GM23338 (cell line): Measurements from ENCODE around the gene RAB11A.

Experiments used
- CREB1 ChIP-seq: fragments of 250-450 bp; sonication (Bioruptor Pico); IDR thresholded peaks from 2 replicates; pipeline ENCODE4 v1.5.0; 2020; ENCODE audit warnings: low read depth, mild to moderate bottlenecking, moderate library complexity
- ETS1 ChIP-seq: IDR thresholded peaks from 2 replicates; pipeline ENCODE4 v1.6.1; 2016; ENCODE audit warnings: antibody characterized with exemption
- EZH2 ChIP-seq: fragments of 200-600 bp; sonication (generic); IDR thresholded peaks from one replicate; pipeline ENCODE4 v1.8.0; 2017; ENCODE audit warnings: antibody characterized with exemption, mild to moderate bottlenecking, low read depth; ENCODE audit not compliant: unreplicated experiment
- EZH2phosphoT487 ChIP-seq: fragments of 200-600 bp; sonication (generic); IDR thresholded peaks from one replicate; pipeline ENCODE4 v1.8.1; 2018; ENCODE audit warnings: antibody characterized with exemption; ENCODE audit not compliant: unreplicated experiment
- JUNB ChIP-seq: IDR thresholded peaks from one replicate; pipeline ENCODE4 v1.6.1; 2016; ENCODE audit warnings: antibody characterized with exemption; ENCODE audit not compliant: unreplicated experiment
- POLR2AphosphoS5 ChIP-seq: IDR thresholded peaks from 2 replicates; pipeline ENCODE4 v1.6.1; 2016; ENCODE audit warnings: antibody characterized with exemption, low read depth
- STAT1 ChIP-seq: IDR thresholded peaks from one replicate; pipeline ENCODE4 v1.6.1; 2016; ENCODE audit warnings: antibody characterized with exemption; ENCODE audit not compliant: unreplicated experiment
- ZNF331 ChIP-seq: fragments of 250-450 bp; sonication (Bioruptor Pico); IDR thresholded peaks from 2 replicates; pipeline ENCODE4 v1.5.0; 2020; ENCODE audit warnings: low read depth, mild to moderate bottlenecking, moderate library complexity
- ZNF462 ChIP-seq: fragments of 250-450 bp; sonication (Bioruptor Pico); IDR thresholded peaks from 2 replicates; pipeline ENCODE4 v1.5.0; 2020; ENCODE audit warnings: mild to moderate bottlenecking, moderate library complexity
- TF ChIP-seq, protein P1 (sequence below), 2 experiments: fragments of 200-600 bp in 1 of 2; sonication (generic) in 1 of 2; conservative IDR thresholded peaks; 2 replicates each; pipeline versions ENCODE4 v1.5.1 to v1.6.1; 2016 to 2017; ENCODE audit warnings: antibody characterized with exemption in 2 of 2, low read depth in 2 of 2, mild to moderate bottlenecking in 2 of 2, moderate library complexity in 1 of 2
- TF ChIP-seq, protein P2 (sequence below): IDR thresholded peaks from one replicate; pipeline ENCODE4 v1.6.1; 2018; ENCODE audit warnings: antibody characterized with exemption; ENCODE audit not compliant: unreplicated experiment

GRCh38 chr15:65940618-65940909, 71.3 kb downstream of the RAB11A start:
- TF ChIP-seq, protein P1, sequence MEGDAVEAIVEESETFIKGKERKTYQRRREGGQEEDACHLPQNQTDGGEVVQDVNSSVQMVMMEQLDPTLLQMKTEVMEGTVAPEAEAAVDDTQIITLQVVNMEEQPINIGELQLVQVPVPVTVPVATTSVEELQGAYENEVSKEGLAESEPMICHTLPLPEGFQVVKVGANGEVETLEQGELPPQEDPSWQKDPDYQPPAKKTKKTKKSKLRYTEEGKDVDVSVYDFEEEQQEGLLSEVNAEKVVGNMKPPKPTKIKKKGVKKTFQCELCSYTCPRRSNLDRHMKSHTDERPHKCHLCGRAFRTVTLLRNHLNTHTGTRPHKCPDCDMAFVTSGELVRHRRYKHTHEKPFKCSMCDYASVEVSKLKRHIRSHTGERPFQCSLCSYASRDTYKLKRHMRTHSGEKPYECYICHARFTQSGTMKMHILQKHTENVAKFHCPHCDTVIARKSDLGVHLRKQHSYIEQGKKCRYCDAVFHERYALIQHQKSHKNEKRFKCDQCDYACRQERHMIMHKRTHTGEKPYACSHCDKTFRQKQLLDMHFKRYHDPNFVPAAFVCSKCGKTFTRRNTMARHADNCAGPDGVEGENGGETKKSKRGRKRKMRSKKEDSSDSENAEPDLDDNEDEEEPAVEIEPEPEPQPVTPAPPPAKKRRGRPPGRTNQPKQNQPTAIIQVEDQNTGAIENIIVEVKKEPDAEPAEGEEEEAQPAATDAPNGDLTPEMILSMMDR (conservative IDR thresholded peaks at IDR 0.05; ENCODE audit: low read depth in 2 of 2): no peak
- no peak for TF ChIP-seq ZNF331 (CRISPR knock-in tag)
- TF ChIP-seq ETS1: no peak
- no peak for TF ChIP-seq EZH2
- TF ChIP-seq ZNF462 (CRISPR knock-in tag): no peak
- no peak for TF ChIP-seq POLR2AphosphoS5
- TF ChIP-seq EZH2phosphoT487: no peak
- TF ChIP-seq, protein P2, sequence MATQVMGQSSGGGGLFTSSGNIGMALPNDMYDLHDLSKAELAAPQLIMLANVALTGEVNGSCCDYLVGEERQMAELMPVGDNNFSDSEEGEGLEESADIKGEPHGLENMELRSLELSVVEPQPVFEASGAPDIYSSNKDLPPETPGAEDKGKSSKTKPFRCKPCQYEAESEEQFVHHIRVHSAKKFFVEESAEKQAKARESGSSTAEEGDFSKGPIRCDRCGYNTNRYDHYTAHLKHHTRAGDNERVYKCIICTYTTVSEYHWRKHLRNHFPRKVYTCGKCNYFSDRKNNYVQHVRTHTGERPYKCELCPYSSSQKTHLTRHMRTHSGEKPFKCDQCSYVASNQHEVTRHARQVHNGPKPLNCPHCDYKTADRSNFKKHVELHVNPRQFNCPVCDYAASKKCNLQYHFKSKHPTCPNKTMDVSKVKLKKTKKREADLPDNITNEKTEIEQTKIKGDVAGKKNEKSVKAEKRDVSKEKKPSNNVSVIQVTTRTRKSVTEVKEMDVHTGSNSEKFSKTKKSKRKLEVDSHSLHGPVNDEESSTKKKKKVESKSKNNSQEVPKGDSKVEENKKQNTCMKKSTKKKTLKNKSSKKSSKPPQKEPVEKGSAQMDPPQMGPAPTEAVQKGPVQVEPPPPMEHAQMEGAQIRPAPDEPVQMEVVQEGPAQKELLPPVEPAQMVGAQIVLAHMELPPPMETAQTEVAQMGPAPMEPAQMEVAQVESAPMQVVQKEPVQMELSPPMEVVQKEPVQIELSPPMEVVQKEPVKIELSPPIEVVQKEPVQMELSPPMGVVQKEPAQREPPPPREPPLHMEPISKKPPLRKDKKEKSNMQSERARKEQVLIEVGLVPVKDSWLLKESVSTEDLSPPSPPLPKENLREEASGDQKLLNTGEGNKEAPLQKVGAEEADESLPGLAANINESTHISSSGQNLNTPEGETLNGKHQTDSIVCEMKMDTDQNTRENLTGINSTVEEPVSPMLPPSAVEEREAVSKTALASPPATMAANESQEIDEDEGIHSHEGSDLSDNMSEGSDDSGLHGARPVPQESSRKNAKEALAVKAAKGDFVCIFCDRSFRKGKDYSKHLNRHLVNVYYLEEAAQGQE: no peak
- TF ChIP-seq STAT1: no peak
- no peak for TF ChIP-seq CREB1
- no peak for TF ChIP-seq JUNB
